Measurements from ENCODE around the gene CYP39A1. TPM values are rescaled to one million over a fixed set of nuclear protein-coding genes. Genes with fewer than 3 reads are reported as not detected.

The CYP39A1 gene, protein sequence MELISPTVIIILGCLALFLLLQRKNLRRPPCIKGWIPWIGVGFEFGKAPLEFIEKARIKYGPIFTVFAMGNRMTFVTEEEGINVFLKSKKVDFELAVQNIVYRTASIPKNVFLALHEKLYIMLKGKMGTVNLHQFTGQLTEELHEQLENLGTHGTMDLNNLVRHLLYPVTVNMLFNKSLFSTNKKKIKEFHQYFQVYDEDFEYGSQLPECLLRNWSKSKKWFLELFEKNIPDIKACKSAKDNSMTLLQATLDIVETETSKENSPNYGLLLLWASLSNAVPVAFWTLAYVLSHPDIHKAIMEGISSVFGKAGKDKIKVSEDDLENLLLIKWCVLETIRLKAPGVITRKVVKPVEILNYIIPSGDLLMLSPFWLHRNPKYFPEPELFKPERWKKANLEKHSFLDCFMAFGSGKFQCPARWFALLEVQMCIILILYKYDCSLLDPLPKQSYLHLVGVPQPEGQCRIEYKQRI
- 0.58 and 1.1 TPM in 2 replicates for total RNA-seq

DNA sequence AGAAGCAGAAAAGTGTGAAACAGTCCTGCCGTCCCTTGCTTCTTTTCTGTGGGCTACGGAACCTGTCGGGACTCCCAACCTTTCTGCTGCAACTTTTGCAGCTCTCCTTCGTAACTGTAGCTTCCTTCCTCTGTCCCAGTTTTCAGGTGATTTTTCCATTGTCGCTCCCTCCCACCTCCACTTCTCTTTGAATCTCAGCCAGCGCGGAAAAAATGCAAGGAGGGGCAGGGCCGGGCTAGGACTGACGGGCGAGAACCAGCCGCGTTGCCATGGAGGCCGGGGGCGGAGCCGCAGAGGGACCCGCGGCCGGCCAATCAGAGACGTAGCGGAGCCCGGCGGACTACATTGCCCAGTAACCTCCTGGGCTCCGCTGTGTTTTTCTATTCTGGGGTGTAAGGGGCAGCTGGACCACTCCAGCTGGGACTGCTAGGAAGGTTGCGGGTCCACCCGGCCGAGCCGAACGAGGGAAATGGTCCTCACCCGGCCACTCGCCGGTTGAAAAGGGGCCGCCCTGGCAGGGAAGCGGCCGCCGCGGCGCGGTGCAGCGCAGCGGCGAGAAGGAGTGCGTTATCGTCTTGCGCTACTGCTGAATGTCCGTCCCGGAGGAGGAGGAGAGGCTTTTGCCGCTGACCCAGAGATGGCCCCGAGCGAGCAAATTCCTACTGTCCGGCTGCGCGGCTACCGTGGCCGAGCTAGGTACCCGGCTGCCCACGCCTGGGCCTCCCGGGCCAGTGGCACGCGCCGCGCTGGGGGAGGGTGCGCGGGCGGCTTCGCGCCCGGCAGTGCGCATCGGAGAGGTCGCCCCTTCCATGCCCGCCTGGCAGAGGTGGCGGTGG is at the start of gene CYP39A1, which contains the start of gene SLC25A27:
Gene CYP39A1 (minus strand): TSS at position 216 of the 836 bp plus-strand sequence. CDS start 236 bp downstream, outside the sequence.
Gene SLC25A27 (plus strand): TSS at position 373 of the 836 bp plus-strand sequence. CDS start 218 bp downstream, at position 591.

DNA sequence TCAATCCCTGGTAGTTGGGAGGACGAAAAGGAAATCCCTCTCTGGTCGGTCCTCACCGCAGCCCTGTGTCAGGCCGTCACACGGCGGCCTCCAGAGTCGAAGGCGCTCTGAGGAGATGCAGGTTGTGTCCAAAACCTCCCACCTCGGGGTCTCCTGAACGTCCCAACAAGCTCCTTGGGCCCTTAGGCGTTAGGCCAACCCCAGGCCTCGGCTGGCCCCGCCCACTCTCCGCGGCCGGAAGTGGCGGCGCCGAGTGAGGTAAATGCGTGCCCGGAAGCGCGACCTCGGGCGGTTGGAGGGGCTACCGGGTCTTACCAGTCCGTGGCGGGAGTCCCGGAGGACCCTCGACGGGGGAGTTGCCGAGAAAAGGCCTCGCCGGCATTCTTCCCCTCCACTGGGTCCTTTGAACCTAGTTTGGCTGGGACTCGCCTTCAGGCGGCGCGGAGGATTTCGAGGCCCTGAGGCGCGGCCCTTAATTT is 35.0 kb upstream of the CYP39A1 start, which contains the start of gene TDRD6:
Gene TDRD6 (plus strand): TSS at position 267 of the 479 bp plus-strand sequence. CDS start 244 bp downstream, outside the sequence.

Other genes with a start within 250 kb of the CYP39A1 start
- gene RCAN2, start 161.4 kb downstream of the CYP39A1 start, total RNA-seq = 11.2 and 11.7 TPM in 2 replicates
- 1.2 TPM in 1 of 2 replicates, not detected in the other for gene SLC25A27, start 157 bp upstream of the CYP39A1 start, total RNA-seq
- gene TDRD6, start 35.1 kb upstream of the CYP39A1 start, total RNA-seq = not detected in 2 replicates
- not detected in 2 replicates for gene PLA2G7, start 82.6 kb upstream of the CYP39A1 start, total RNA-seq
- gene ANKRD66, start 94.1 kb upstream of the CYP39A1 start, total RNA-seq = not detected in 2 replicates
- gene MEP1A, start 140.6 kb upstream of the CYP39A1 start, total RNA-seq = not detected in 2 replicates

Data from myometrial cell (primary cell).